ENCODE measurements around the gene MZT2B.
"Not testable (repeated sequence)": the region's sequence is repeated elsewhere in the genome, so short reads cannot be mapped to it uniquely, and the experiment has no call there.

MZT2B gene

DNA sequence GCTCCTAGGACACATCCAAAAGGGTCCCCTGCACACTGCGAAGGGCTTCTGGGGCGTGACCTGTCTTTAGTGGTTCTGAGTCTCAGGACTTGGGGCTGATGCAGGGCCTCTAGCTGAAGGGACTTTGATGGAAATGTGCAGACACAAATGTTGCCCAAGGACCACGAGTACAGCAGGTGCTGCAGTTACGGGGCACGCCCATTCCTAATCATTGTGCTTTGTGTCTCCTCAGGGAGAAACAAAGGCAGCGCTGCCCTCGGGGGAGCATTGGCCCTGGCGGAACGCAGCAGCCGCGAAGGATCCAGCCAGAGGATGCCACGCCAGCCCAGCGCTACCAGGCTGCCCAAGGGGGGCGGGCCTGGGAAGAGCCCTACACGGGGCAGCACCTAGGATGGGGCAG, 8.2 kb downstream of the MZT2B start:
- no peak overlapping the region for H3K4me3 ChIP-seq (IDR thresholded peaks at IDR 0.05; ENCODE audit: insufficient read depth, low read depth, low read length)
- no peak overlapping the region for H3K9ac ChIP-seq
- no peak overlapping the region for H3K27ac ChIP-seq
- no peaks in the 10 kb centered on the region for H3K27me3 ChIP-seq (ENCODE audit: insufficient read depth, low read depth)
- no peak overlapping the region for H3K4me2 ChIP-seq
- H2AFZ ChIP-seq (ENCODE audit: low read depth), result no peak overlapping the region
- H3K4me1 ChIP-seq (ENCODE audit: low read depth, poor library complexity, severe bottlenecking), result no peaks in the 10 kb centered on the region
- no peaks in the 10 kb centered on the region for H4K20me1 ChIP-seq (ENCODE audit: insufficient read depth)
- H3K79me2 ChIP-seq (ENCODE audit: insufficient read depth, low read depth), result no peaks in the 10 kb centered on the region
- TF ChIP-seq, protein P1, sequence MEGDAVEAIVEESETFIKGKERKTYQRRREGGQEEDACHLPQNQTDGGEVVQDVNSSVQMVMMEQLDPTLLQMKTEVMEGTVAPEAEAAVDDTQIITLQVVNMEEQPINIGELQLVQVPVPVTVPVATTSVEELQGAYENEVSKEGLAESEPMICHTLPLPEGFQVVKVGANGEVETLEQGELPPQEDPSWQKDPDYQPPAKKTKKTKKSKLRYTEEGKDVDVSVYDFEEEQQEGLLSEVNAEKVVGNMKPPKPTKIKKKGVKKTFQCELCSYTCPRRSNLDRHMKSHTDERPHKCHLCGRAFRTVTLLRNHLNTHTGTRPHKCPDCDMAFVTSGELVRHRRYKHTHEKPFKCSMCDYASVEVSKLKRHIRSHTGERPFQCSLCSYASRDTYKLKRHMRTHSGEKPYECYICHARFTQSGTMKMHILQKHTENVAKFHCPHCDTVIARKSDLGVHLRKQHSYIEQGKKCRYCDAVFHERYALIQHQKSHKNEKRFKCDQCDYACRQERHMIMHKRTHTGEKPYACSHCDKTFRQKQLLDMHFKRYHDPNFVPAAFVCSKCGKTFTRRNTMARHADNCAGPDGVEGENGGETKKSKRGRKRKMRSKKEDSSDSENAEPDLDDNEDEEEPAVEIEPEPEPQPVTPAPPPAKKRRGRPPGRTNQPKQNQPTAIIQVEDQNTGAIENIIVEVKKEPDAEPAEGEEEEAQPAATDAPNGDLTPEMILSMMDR (conservative IDR thresholded peaks at IDR 0.05; ENCODE audit: low read depth, low read length), result no peak
- H3K36me3 ChIP-seq (ENCODE audit: insufficient read depth), result no peaks in the 10 kb centered on the region

DNA sequence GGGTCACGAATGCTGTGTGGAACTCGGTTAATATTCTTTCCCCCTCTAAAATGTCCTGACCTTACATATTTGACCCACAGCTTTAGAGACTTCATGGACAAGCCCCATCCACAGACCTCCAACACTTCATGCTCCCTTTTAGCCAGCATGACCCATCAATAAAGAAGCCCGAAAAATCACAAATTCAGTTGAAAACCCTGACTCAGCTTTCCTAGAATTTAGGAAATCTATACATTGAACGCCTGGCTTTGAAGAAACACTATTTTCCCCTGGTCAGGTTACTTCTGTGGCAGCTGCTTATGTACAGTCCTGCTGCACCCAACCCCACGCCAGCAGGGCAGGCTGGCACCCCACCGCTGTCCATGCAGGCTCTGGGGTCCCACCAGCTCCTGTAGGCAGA, 9.3 kb downstream of the MZT2B start:
- not testable (repeated sequence) for H3K36me3 ChIP-seq (ENCODE audit: insufficient read depth); H3K79me2 ChIP-seq (ENCODE audit: insufficient read depth, low read depth); H3K9ac ChIP-seq; H3K4me1 ChIP-seq (ENCODE audit: low read depth, poor library complexity, severe bottlenecking); H4K20me1 ChIP-seq (ENCODE audit: insufficient read depth); H3K4me3 ChIP-seq (IDR thresholded peaks at IDR 0.05; ENCODE audit: insufficient read depth, low read depth, low read length); H3K4me2 ChIP-seq; H3K27ac ChIP-seq; H3K27me3 ChIP-seq (ENCODE audit: insufficient read depth, low read depth); H2AFZ ChIP-seq (ENCODE audit: low read depth)

DNA sequence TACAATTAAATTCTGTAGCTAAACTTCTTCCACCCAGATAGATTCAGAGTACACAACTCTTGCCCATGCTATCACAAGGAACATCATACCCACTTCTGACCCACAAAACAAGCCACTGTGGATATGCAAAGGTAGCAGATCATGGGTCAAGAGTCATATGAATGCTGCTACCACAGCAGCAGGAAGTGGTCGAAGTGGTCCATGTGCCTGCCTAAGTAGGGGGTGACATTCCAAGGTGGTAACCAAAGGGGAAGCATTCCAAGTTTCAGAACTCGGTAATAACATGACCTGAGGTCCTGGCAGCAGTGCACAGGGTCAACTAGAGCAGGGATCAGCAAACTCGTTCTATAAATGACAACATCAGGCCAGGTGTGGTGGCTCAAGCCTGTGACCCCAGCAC, 10.4 kb downstream of the MZT2B start:
- not testable (repeated sequence) for H3K79me2 ChIP-seq (ENCODE audit: insufficient read depth, low read depth); H4K20me1 ChIP-seq (ENCODE audit: insufficient read depth); H3K9ac ChIP-seq; H2AFZ ChIP-seq (ENCODE audit: low read depth); H3K27ac ChIP-seq; H3K36me3 ChIP-seq (ENCODE audit: insufficient read depth); H3K4me1 ChIP-seq (ENCODE audit: low read depth, poor library complexity, severe bottlenecking); H3K27me3 ChIP-seq (ENCODE audit: insufficient read depth, low read depth); H3K4me3 ChIP-seq (IDR thresholded peaks at IDR 0.05; ENCODE audit: insufficient read depth, low read depth, low read length); H3K4me2 ChIP-seq

DNA sequence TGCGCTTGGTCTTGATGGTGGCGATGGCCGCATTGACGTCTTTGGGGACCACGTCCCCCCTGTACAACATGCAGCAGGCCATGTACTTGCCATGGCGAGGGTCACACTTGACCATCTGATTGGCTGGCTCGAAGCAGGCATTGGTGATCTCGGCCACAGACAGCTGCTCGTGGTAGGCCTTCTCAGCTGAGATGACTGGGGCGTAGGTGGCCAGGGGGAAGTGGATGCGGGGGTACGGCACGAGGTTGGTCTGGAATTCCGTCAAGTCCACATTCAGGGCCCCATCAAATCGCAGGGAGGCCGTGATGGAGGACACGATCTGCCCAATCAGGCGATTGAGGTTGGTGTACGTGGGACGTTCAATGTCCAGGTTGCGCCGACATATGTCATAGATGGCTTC, 11.8 kb downstream of the MZT2B start:
- H4K20me1 ChIP-seq (ENCODE audit: insufficient read depth); H3K4me3 ChIP-seq (IDR thresholded peaks at IDR 0.05; ENCODE audit: insufficient read depth, low read depth, low read length); H3K27ac ChIP-seq; H2AFZ ChIP-seq (ENCODE audit: low read depth); H3K4me1 ChIP-seq (ENCODE audit: low read depth, poor library complexity, severe bottlenecking); H3K27me3 ChIP-seq (ENCODE audit: insufficient read depth, low read depth); H3K79me2 ChIP-seq (ENCODE audit: insufficient read depth, low read depth); H3K36me3 ChIP-seq (ENCODE audit: insufficient read depth); H3K4me2 ChIP-seq; H3K9ac ChIP-seq: not testable (repeated sequence)

DNA sequence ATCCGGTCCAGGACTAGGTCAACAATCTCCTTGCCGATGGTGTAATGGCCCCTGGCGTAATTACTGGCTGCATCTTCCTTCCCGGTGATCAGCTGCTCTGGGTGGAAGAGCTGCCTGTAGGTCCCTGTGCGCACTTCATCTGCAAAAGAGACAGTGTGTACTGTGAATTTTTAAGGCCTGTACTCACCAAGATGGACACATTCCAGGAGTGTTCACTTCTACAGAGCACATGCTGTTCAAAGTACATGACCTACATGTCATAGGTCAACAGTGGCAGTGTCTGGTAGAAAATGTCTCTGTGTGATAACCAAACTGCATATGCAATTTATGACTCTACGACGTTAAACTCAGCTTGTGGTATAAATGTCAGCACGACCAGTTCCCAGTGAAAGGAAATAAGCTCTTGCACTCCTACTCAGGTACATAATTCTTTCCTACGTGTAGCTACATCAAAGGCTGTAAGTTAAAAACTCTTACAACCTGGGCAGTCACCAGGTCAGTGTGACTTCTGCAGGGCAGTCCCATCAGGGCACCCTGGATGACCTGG, 13.1 kb downstream of the MZT2B start:
- H2AFZ ChIP-seq (ENCODE audit: low read depth); H3K4me3 ChIP-seq (IDR thresholded peaks at IDR 0.05; ENCODE audit: insufficient read depth, low read depth, low read length); H3K4me2 ChIP-seq; H3K9ac ChIP-seq; H3K27me3 ChIP-seq (ENCODE audit: insufficient read depth, low read depth); H3K36me3 ChIP-seq (ENCODE audit: insufficient read depth); H4K20me1 ChIP-seq (ENCODE audit: insufficient read depth); H3K79me2 ChIP-seq (ENCODE audit: insufficient read depth, low read depth); H3K4me1 ChIP-seq (ENCODE audit: low read depth, poor library complexity, severe bottlenecking); H3K27ac ChIP-seq: not testable (repeated sequence)

DNA sequence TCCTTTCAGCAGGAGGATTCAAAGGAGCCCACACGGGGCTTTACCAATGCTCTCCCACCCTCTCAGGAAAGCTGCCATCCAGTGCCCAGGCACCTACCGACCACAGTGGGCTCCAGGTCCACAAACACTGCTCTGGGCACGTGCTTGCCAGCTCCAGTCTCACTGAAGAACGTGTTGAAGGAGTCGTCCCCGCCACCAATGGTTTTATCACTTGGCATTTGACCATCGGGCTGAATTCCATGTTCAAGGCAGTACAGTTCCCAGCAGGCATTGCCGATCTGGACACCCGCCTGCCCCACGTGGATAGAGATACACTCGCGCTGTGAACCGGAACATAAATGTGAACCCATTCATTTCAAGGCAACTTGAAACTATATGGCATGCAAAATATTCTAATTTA, 14.0 kb downstream of the MZT2B start:
- H3K4me3 ChIP-seq (IDR thresholded peaks at IDR 0.05; ENCODE audit: insufficient read depth, low read depth, low read length); H2AFZ ChIP-seq (ENCODE audit: low read depth); H3K4me2 ChIP-seq; H3K27me3 ChIP-seq (ENCODE audit: insufficient read depth, low read depth); H3K9ac ChIP-seq; H4K20me1 ChIP-seq (ENCODE audit: insufficient read depth); H3K27ac ChIP-seq; H3K4me1 ChIP-seq (ENCODE audit: low read depth, poor library complexity, severe bottlenecking); H3K36me3 ChIP-seq (ENCODE audit: insufficient read depth); H3K79me2 ChIP-seq (ENCODE audit: insufficient read depth, low read depth): not testable (repeated sequence)

DNA sequence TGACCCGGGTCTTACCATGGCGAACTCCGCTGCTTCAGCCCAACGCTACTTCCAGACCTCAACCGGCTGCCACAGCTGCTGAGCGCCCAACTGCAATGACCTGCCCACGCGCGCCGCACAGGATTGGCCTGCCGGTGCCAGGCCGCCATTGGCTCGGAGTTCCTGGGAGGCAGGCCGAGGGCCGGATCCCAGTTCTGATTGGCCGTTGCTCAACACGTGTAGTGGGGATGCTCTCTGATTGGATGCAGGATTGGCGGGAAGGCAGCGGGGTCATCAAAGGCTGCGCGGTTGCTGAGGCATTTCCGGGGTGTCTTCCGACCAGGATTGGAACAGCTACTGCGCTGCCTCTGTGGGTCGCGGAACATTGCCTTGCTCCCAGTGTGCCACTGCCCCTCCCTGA, 16.3 kb downstream of the MZT2B start, which contains the start of gene TUBA3E:
Gene TUBA3E, minus strand, starts transcription at position 97 of the 400 bp plus-strand sequence. Its CDS starts 79 bp downstream, at position 18.
- TF ChIP-seq, protein P1 (conservative IDR thresholded peaks at IDR 0.05; ENCODE audit: low read depth, low read length), result no peak
- no peaks in the 10 kb centered on the region for H3K79me2 ChIP-seq (ENCODE audit: insufficient read depth, low read depth)
- H3K4me1 ChIP-seq (ENCODE audit: low read depth, poor library complexity, severe bottlenecking), result no peaks in the 10 kb centered on the region

DNA sequence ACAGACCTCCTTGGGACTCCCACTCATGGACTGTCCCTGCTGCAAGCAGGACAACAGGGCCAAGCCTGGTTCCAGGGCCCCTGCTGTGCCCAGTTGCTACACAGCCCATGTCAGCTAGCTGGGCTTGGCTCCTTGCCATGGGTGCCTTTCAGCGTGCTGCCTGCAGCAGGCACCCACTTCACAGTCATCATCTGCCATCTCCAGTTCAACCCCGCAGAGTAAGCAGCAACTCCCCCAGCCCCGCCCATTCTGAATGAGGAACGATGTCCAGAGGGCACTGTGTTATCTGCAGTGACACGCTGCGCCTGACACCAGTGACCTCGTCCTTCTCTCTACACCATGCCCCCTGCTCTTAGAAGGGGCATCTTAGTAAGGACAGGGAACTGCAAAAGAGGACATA, 20.5 kb downstream of the MZT2B start:
- not testable (repeated sequence) for H3K27me3 ChIP-seq (ENCODE audit: insufficient read depth, low read depth); H3K36me3 ChIP-seq (ENCODE audit: insufficient read depth); H3K27ac ChIP-seq; H3K4me2 ChIP-seq; H3K4me3 ChIP-seq (IDR thresholded peaks at IDR 0.05; ENCODE audit: insufficient read depth, low read depth, low read length); H4K20me1 ChIP-seq (ENCODE audit: insufficient read depth); H3K79me2 ChIP-seq (ENCODE audit: insufficient read depth, low read depth); H3K4me1 ChIP-seq (ENCODE audit: low read depth, poor library complexity, severe bottlenecking); H2AFZ ChIP-seq (ENCODE audit: low read depth); H3K9ac ChIP-seq

More for the DNA sequence above, 16.3 kb downstream of the MZT2B start, which contains the start of gene TUBA3E:
- H3K27me3 ChIP-seq (ENCODE audit: insufficient read depth, low read depth), result no peaks in the 10 kb centered on the region
- no peaks in the 10 kb centered on the region for H4K20me1 ChIP-seq (ENCODE audit: insufficient read depth)
- H3K27ac ChIP-seq, result no peak within 1 kb of the TSS
- no peak within 1 kb of the TSS for H3K4me3 ChIP-seq (IDR thresholded peaks at IDR 0.05; ENCODE audit: insufficient read depth, low read depth, low read length)
- no peak within 1 kb of the TSS for H3K4me2 ChIP-seq
- H3K9ac ChIP-seq, result no peak within 1 kb of the TSS
- no peak within 1 kb of the TSS for H2AFZ ChIP-seq (ENCODE audit: low read depth)
- H3K36me3 ChIP-seq (ENCODE audit: insufficient read depth), result no peaks in the 10 kb centered on the region

DNA sequence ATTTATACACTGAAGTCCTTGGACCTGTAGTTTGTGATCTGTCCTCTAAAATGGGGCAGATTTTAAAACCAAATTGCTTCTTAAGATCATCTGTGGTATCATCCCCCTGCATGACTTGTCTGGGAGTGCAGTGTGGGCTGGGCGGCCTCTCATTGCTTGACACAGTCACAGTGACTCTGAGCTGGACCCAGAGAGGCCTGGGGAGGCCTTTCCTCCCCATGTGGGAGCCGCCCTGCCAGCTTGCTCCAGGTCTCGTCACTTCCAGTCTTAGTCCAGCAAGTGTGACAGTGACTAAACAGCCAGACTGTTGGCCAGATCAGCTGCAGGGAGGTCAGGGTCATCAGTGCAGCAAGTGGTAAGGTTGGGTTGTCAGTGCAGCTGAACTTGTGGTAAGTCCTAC, 21.1 kb downstream of the MZT2B start:
- not testable (repeated sequence) for H2AFZ ChIP-seq (ENCODE audit: low read depth); H3K9ac ChIP-seq; H3K4me3 ChIP-seq (IDR thresholded peaks at IDR 0.05; ENCODE audit: insufficient read depth, low read depth, low read length)

More for the DNA sequence above, 21.1 kb downstream of the MZT2B start:
- not testable (repeated sequence) for H3K79me2 ChIP-seq (ENCODE audit: insufficient read depth, low read depth); H3K4me2 ChIP-seq; H3K27ac ChIP-seq; H3K4me1 ChIP-seq (ENCODE audit: low read depth, poor library complexity, severe bottlenecking); H4K20me1 ChIP-seq (ENCODE audit: insufficient read depth); H3K36me3 ChIP-seq (ENCODE audit: insufficient read depth); H3K27me3 ChIP-seq (ENCODE audit: insufficient read depth, low read depth)

All from KMS-11 (cell line).